ENCODE results near the gene PDE11A. TPM values are rescaled to one million over a fixed set of nuclear protein-coding genes. Genes with fewer than 3 reads are reported as not detected.

Gene PDE11A
- total and polyA plus RNA-seq, 4 donors: 1.0 to 5.9 (median 1.7) TPM

- no peak for DNase-seq (ENCODE audit: low spot score)
- Histone ChIP-seq H3K36me3 (ENCODE audit: control insufficient read depth in 4 of 4, insufficient read depth in 3 of 4, low read depth in 1 of 4, low read length in 3 of 4) (no peaks in the 10 kb centered on the region), H3K9me3 (ENCODE audit: control insufficient read depth in 4 of 4, low read length in 3 of 4) (peaks cover 0 to 1% (median 0%) of the 10 kb centered on the region in 4 donors), H3K27ac (ENCODE audit: low read depth in 1 of 2, low read length in 2 of 2) (no peak overlapping the region), H3K4me1 (ENCODE audit: control insufficient read depth in 4 of 4, insufficient read depth in 4 of 4, low read length in 3 of 4) (no peaks in the 10 kb centered on the region), H3K9ac (ENCODE audit: low read depth in 1 of 2, low read length in 2 of 2) (no peak overlapping the region), H3K27me3 (ENCODE audit: control insufficient read depth in 4 of 4, insufficient read depth in 4 of 4, low read length in 3 of 4) (no peaks in the 10 kb centered on the region), H3K4me3 (ENCODE audit: low read depth in 1 of 3, low read length in 3 of 3) (no peak overlapping the region)
- 92% methylated on average over 4 of the region's 4 CpGs for WGBS
- TF ChIP-seq ZBTB33 (IDR thresholded peaks at IDR 0.05): no peak
- no peak for TF ChIP-seq SP1 (IDR thresholded peaks at IDR 0.05)
- TF ChIP-seq, protein P1, sequence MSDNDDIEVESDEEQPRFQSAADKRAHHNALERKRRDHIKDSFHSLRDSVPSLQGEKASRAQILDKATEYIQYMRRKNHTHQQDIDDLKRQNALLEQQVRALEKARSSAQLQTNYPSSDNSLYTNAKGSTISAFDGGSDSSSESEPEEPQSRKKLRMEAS (IDR thresholded peaks at IDR 0.05): no peak
- TF ChIP-seq YY1 (IDR thresholded peaks at IDR 0.05): no peak
- no peak for TF ChIP-seq NR2F2 (IDR thresholded peaks at IDR 0.05)
- TF ChIP-seq, protein P2, sequence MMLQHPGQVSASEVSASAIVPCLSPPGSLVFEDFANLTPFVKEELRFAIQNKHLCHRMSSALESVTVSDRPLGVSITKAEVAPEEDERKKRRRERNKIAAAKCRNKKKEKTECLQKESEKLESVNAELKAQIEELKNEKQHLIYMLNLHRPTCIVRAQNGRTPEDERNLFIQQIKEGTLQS (IDR thresholded peaks at IDR 0.05): no peak
- TF ChIP-seq REST (IDR thresholded peaks at IDR 0.05): no peak
- no peak for TF ChIP-seq RAD21 (IDR thresholded peaks at IDR 0.05)
- no peak for TF ChIP-seq EGR1 (IDR thresholded peaks at IDR 0.05; ENCODE audit: low read depth in 2 of 2)
- TF ChIP-seq, protein P3, sequence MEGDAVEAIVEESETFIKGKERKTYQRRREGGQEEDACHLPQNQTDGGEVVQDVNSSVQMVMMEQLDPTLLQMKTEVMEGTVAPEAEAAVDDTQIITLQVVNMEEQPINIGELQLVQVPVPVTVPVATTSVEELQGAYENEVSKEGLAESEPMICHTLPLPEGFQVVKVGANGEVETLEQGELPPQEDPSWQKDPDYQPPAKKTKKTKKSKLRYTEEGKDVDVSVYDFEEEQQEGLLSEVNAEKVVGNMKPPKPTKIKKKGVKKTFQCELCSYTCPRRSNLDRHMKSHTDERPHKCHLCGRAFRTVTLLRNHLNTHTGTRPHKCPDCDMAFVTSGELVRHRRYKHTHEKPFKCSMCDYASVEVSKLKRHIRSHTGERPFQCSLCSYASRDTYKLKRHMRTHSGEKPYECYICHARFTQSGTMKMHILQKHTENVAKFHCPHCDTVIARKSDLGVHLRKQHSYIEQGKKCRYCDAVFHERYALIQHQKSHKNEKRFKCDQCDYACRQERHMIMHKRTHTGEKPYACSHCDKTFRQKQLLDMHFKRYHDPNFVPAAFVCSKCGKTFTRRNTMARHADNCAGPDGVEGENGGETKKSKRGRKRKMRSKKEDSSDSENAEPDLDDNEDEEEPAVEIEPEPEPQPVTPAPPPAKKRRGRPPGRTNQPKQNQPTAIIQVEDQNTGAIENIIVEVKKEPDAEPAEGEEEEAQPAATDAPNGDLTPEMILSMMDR (IDR thresholded peaks at IDR 0.05; ENCODE audit: low read depth, low read length, missing input control): no peak
- no peak for TF ChIP-seq RXRA (IDR thresholded peaks at IDR 0.05)
These were observed 459.9 kb downstream of the PDE11A start for GRCh38 chr2:177612659-177613058.

DNA sequence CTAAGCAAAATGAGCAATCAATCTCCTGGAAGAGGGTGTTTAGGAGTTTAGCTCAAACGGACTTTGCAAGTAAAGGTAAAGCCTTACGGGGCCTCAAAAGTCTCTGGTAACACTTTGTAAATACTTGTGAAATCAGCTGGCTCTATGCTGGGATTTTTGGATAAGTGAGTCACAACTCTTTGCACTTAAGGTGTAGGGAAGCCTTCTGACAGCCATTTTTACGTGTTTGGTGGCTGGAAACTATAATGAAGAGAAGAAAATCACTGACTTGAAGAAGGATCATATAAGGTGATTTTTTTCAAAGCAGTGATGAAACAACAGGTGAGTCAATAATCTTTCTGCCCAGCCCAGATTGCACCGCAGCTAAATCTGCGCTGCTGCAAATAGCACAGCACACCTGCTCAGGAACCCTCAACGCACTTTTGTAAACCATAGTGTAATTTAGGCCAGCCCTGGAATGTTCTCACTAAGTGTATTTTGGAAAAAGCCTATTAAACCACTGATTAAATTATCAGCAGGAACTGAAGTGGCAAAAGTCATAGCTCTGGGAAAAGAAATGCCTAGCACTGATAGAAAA, 461.2 kb downstream of the PDE11A start:
- no peaks in the 10 kb centered on the region for H3K36me3 ChIP-seq (ENCODE audit: control insufficient read depth in 4 of 4, insufficient read depth in 3 of 4, low read depth in 1 of 4, low read length in 3 of 4)
- H3K4me1 ChIP-seq (ENCODE audit: control insufficient read depth in 4 of 4, insufficient read depth in 4 of 4, low read length in 3 of 4): no peaks in the 10 kb centered on the region
- no peak overlapping the region for H3K27ac ChIP-seq (ENCODE audit: low read depth in 1 of 2, low read length in 2 of 2)
- WGBS: 57% methylated on average over 6 of the region's 6 CpGs
- no peak overlapping the region for H3K9ac ChIP-seq (ENCODE audit: low read depth in 1 of 2, low read length in 2 of 2)
- no peak overlapping the region for H3K4me3 ChIP-seq (ENCODE audit: low read depth in 1 of 3, low read length in 3 of 3)
- H3K9me3 ChIP-seq (ENCODE audit: control insufficient read depth in 4 of 4, low read length in 3 of 4): peaks cover 0 to 1% (median 0%) of the 10 kb centered on the region in 4 donors
- no peak for DNase-seq (ENCODE audit: low spot score)
- H3K27me3 ChIP-seq (ENCODE audit: control insufficient read depth in 4 of 4, insufficient read depth in 4 of 4, low read length in 3 of 4): no peaks in the 10 kb centered on the region
- TF ChIP-seq JUND (IDR thresholded peaks at IDR 0.05): no peak
- no peak for TF ChIP-seq RXRA (IDR thresholded peaks at IDR 0.05)
- TF ChIP-seq NR2F2 (IDR thresholded peaks at IDR 0.05): no peak
- TF ChIP-seq HNF4A (conservative IDR thresholded peaks at IDR 0.05): no peak
- TF ChIP-seq RAD21 (IDR thresholded peaks at IDR 0.05): no peak
- TF ChIP-seq, protein P3 (IDR thresholded peaks at IDR 0.05; ENCODE audit: low read depth, low read length, missing input control): no peak
- no peak for TF ChIP-seq FOXA2 (IDR thresholded peaks at IDR 0.05)
- no peak for TF ChIP-seq TAF1 (conservative IDR thresholded peaks at IDR 0.05)
- TF ChIP-seq SP1 (IDR thresholded peaks at IDR 0.05): no peak
- no peak for TF ChIP-seq ZBTB33 (IDR thresholded peaks at IDR 0.05)
- no peak for TF ChIP-seq YY1 (IDR thresholded peaks at IDR 0.05)
